Measurements from ENCODE around the gene KRT37.
"Not testable (repeated sequence)": the region's sequence is repeated elsewhere in the genome, so short reads cannot be mapped to it uniquely, and the experiment has no call there.

KRT37 gene

GRCh38 chr17:41396996-41397660 lies 27.3 kb downstream of the KRT37 start, which contains the start of gene KRT31:
TSS of gene KRT31 (minus strand) at chr17:41397608. CDS start at chr17:41397539, 69 bp downstream.
- no peak for DNase-seq (ENCODE audit: low read depth)
- no peak for TF ChIP-seq CTCF (conservative IDR thresholded peaks at IDR 0.05; ENCODE audit: low read depth, low read length)
- H3K4me3 ChIP-seq (ENCODE audit: low read length): no peak within 1 kb of the TSS

DNA sequence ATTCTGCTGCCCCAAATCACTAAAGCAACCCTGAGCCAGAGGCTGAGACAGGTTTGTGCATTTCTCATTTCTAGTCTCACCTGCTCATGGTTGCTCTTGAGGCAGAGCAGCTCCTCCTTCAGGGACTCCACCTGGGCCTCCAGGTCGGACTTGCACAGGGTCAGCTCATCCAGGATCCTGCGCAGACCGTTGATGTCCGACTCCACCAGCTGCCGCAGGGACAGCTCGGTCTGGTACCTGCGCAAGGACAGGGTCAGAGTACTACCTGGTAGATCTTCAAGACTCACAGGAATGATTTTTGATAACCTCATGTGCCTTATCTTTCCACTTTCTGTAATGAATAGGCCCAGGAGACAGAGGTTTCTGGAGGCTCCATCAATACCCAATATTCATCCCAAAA lies 28.0 kb downstream of the KRT37 start:
- no peak overlapping the region for H3K4me3 ChIP-seq (ENCODE audit: low read length)
- TF ChIP-seq CTCF (conservative IDR thresholded peaks at IDR 0.05; ENCODE audit: low read depth, low read length): no peak
- DNase-seq (ENCODE audit: low read depth): no peak

GRCh38 chr17:41395611-41396010 lies 28.8 kb downstream of the KRT37 start:
- no peak overlapping the region for H3K4me3 ChIP-seq (ENCODE audit: low read length)
- TF ChIP-seq CTCF (conservative IDR thresholded peaks at IDR 0.05; ENCODE audit: low read depth, low read length): no peak
- no peak for DNase-seq (ENCODE audit: low read depth)

GRCh38 chr17:41395044-41395443 lies 29.3 kb downstream of the KRT37 start:
- DNase-seq (ENCODE audit: low read depth); H3K4me3 ChIP-seq (ENCODE audit: low read length): not testable (repeated sequence)

DNA sequence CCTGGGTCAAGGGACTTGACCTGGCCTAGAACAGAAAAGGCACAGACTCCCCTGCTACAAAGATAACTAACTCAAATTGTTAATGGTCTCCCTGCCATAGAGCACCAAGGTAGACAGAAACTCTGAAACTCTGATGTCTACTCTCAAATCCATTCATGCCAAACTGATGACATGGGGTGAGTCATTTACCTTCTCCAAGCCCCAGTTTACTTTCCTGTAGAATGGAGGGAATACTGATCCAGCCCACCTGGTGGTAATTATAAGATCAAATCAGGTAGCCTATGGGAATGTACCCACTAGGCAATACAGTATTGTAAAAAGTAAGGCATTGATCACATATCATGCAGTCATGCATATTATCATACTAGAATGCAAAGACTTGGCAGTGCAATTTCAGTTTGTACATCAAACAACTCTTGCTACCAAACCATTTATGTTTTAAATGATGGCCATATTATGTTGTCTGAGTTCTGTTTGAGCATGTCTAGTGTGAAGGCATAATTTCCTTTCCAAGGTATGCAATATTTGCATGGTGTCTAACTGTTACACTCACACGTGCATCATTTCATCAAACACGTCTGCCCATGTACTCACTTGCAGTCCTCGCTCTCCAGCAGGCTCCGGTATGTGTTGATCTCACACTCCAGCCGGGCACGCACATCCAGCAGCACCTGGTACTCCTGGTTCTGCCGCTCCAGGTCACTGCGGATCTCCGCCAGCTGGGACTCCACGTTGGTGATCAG lies 30.0 kb downstream of the KRT37 start:
- DNase-seq (ENCODE audit: low read depth): no peak
- no peak for TF ChIP-seq CTCF (conservative IDR thresholded peaks at IDR 0.05; ENCODE audit: low read depth, low read length)
- H3K4me3 ChIP-seq (ENCODE audit: low read length): no peak overlapping the region

DNA sequence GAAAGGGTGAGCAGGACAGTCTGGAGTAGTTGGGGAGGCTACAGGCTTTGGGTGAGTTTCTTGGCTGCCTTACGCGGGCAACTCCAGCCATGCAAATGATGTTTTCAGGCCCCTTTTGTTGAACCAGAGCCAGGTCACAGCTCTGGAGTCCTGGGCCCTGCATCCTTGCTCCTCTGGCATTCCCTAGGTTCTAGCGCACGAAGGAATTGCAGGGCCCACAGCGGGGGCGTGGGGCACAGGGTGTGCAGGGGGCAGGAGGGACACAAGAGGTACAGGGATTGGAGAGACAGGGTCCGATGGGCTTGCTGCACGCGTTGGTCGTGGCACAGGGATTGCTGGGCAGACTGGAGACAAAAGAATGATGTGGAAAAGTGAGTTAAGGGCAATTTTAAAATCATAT lies 30.6 kb downstream of the KRT37 start:
- H3K4me3 ChIP-seq (ENCODE audit: low read length): no peak overlapping the region
- DNase-seq (ENCODE audit: low read depth): no peak
- TF ChIP-seq CTCF (conservative IDR thresholded peaks at IDR 0.05; ENCODE audit: low read depth, low read length): no peak

DNA sequence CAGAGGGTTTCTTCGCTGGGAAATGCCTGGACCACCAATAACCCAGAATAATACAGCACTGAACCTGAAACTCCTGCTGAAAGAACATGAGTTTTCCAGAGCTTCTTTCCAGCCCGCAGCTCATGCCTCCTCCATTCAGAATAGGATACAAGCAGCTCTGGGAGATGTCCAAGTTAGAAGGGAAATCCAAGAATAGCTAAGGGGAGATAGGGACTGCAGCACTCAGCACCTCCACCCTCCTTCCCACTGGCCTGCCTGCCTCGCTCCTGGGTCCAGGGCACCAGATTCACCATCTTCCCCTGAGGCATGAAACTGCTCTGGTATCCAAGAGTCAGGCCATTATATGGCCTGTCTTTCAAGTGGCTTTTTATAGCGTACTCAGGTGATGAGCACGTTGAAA lies 31.1 kb downstream of the KRT37 start:
- DNase-seq (ENCODE audit: low read depth): no peak
- TF ChIP-seq CTCF (conservative IDR thresholded peaks at IDR 0.05; ENCODE audit: low read depth, low read length): no peak
- H3K4me3 ChIP-seq (ENCODE audit: low read length): no peak overlapping the region
